ENCODE results near the gene RHOB.
A peak's percentile ranks its signal among the peaks of the same experiment; 100 is the strongest.
"Not testable (repeated sequence)": the region's sequence is repeated elsewhere in the genome, so short reads cannot be mapped to it uniquely, and the experiment has no call there.

The RHOB gene

DNA sequence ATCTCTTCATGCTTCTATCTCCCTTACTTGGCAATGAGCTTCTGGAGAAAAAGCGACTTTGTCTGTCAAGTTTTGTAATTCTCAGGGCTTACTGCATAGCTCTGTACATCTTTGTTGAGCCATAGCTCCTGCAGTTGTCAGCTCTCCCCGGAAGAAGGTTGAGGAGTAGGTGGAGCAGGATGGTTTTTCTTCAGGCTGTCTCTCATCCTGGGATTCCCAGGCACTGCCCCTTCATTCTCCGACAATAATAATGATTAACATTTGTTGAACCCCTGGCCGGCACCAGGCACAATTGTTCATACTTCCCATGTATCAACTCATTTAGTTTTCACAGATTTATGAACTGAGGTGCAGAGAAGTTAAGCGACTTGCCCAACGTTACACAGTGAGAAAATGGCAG, 23.5 kb upstream of the RHOB start:
- no peak for DNase-seq

DNA sequence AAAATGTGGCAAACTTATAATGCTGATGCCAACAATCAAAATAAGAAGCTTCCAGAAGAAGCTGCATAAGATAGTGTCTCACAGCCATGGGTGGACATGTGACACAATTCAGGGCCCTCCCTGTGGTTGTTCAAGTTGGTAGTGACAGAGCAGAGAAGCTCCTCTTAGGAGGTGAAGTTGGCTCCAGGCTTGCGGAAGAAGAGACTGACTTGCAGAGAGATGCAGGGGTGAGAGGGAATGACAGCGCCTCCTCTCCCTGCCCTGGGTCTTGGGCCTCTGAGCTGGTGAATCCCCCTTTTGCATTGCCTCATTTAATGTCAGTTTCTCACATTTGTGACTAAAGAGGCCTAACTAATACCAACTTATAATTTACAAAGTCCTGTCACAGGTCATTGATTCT, 23.0 kb upstream of the RHOB start:
- DNase-seq: no peak

DNA sequence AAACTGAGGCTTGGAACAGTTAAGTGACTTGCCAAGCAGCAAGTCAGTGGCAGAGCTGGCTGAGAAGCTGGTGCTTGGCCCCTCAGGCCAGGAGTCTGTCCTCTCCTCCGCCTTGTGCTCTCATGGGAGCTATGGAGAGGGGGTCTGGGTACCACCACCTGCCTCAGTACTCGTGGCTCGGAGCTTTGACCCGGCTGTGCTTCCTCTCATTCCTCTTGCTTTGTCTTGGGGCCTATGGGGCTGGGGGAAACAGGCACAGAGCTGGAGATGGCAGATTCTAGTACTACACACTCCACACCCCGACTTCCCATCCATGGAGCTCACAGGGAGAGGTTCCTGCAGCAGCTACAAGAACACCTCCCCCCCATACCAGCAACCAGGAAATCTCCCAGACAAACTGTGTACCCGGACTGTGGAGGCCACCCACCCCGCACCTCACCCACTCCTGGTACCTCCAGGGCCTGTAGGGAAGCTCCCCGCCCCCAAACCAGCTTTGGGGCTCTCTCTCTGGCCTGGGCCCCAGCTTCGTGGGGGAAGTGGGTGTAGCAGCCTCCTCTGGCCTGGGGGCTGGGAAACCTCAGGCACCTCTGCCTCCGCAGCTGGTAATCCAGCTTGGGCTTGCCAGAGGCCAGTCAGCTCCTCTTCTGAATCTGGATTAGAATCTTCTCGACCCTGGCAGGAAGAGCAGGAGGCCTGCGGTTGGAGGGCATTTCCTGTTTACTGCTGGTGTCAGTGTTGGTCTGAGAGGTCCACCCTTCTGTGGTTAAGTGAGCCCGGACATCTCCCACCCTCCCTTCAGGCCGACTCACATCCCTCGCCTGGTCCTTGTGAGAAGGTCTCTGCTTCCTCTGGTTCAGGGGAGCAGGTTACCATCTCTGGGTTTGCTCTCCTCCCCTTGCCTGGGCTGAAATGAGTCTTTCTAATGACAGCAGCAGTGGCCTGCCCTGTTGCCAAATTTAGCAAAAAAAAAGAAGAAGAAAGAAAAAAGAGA, 22.3 kb upstream of the RHOB start:
- no peak for DNase-seq

DNA sequence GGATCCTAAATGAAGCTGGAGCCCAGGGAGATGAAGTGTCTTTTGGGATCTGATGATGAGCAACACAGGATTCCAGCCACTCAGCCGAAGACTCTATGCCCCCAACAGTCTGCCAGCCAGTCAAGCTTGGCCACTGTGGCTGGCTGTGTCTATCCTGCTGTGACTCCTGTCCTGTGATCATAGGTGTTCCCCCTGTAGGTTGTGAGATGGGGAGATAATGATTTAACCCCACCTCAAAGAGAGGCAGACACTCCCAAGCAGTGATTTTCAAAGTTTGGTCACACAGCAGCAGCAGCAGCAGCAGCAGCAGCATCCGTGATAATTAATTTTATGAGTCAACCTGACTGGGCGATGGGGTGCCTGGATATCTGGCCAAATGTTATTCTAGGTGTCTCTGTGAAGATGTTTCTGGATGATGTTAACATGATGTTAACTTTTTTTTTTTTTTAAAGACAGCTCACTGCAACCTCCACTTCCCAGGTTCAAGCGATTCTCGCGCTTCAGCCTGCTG, 21.4 kb upstream of the RHOB start:
- DNase-seq: no peak

DNA sequence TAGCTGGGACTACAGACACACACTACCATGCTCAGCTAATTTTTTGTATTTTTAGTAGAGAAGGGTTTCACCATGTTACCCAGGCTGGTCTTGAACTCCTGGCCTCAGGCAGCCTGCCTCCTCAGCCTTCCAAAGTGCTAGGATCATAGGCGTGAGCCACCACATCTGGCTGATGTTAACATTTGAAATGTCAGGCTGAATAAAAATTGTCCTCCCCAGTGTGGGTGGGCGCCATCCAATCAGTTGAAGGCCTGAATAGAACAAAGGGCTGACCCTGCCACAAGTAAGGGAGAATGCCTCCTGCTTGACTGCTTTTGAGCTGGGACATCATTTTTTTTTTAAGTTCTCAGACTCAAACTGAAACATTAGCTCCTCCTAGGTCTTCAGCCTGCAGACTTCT, 21.0 kb upstream of the RHOB start:
- DNase-seq: no peak

DNA sequence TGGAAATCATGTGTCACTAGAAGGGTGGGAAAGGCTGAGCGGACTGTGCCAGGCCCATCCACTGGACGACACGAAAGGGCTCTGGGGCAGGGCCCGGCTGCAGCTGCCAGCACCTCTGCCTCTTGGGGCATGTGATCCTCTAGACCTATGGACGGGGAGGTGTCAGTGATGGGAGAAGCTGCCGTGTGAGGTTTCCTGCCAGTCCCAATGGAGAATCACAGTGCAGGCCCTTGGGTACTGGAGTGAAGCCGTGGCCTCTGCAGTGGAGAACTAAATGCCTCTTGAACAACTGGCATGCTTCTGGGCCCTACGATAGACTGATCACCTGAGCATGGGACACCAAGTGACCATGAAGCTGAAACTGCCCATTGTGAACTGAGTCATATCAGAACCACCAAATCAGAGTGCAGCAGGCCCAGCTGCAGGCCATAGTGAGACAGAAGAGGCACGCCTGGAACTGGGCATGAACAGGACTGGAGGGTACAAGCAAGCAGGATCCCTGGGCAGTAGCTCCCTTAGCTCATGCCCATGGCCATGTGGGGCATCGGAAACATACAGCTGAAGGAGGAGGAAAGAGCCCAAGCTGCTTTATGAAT, 18.8 kb upstream of the RHOB start:
- no peak for DNase-seq

DNA sequence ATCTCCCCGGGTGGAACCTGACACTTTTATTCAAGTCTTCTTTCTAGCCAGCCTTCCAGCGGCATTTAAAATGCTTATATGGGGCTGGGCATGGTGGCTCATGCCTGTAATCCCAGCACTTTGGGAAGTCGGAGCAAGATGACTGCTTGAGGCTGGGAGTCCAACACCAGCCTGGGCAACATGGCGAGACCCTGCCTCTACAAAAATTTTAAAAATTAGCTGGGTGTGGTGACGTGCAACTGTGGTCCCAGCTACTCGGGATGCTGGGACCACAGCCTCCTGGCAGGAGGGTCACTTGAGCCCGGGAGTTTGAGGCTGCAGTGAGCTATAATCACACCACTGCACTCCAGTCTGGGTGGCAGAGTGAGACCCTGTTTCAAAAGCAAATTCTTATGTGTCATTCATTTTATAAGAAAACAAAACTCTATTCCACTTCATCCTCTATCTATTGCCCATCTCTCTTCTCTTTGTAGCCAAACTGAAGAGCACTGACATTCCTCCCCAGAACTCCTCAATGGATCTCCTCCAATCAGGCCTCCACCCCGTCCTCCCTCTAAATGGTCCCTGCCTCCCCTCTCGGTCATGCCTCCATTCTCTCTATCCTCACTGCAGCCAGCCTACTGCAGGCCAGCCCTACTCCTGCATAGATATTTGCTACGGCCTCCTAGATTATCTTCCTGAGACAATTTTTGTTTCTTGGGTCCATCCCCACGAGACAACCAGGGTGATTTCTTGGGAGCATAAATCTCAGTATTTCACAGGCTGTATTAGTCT, 18.0 kb upstream of the RHOB start:
- DNase-seq: no peak

DNA sequence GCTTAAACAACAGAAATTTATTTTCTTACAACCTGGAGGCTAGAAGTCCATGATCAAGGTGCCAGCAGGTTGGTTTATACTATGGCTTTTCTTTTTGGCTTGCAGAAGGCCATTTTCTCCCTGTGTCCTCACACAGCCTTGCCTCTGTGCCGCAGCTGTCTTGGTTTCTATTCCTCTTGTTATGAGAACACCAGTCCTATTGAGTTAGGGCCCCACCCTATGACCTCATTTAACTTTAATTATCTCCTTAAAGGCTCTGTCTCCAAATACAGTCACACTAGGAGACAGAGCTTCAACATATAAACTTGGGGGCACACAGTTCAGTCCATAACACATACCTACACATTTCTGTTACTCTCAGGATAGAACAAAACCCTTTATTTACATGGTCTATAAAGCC, 17.3 kb upstream of the RHOB start:
- DNase-seq: no peak

DNA sequence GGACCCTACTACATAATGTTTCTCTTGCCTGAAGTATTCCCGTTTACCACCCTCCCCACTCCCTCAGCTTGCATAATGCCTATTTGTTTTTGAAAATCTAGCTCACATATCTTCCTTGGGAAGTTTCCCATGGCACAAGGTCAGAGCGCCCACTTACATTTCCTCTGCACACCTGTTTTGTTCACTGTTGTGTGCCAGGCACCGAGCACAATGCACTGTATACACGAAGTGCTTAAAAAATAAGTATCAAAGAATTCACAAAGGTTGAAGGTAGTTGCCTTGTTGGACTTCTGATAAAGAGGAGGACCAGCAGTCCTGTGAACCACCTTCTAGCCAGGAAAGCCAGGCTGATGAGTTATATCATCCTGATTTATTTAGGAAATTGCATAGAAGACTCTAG, 16.8 kb upstream of the RHOB start:
- no peak for DNase-seq

DNA sequence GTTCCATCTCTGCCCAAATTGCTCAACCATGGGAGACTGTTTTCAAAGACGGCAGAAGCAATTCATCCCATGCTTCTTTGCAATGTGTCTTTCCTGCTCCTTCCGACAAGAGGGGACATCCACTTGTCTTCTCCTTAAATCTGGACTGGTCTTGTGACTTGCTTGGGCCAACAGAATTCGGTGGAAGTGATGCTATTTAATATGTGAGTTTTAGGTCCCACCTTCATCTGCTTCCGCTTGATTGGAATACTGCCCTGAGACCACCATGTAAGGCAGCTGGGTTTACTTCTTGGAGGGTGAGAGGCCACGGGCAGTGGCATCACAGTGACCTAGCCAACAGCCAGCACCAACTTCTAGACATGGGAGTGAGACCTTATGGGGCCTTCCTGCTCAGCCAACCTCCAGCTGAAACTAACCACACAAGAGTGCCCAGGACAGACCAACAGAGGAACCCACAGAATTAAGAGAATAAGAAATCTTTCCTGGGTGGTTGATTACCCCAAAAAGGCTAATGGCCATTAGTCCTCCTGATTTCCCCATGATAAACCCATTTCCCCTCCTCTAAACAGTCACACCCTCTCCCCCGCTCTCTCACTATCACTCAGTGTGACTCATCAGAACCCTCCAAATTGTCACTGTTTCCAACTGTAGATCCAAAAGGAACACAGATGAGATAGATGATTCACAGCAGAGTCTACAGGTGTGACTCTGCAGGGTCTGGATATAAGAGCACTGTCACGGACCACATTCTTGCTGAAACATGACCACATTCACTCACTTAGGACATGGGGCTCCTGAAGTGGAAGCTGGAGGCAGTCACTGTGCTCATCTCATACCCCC, 16.2 kb upstream of the RHOB start:
- DNase-seq: no peak

DNA sequence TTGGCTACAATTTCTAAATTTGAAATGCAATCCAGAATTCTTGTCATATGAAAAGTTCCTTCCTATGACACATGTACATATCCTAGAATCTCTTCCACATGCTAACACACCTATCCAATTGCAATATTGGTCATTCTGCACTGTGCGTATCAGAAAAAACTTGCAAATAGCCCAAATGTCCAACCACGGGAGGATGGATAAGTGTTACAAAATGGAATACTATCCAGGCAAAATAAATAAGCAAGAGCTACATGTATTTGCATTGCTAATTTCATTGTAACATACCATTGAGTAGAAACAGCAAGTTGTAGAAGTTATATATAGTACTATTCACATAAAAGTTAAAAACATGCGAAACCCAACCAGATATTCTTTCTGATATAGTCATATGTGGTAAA, 15.6 kb upstream of the RHOB start:
- DNase-seq: no peak

DNA sequence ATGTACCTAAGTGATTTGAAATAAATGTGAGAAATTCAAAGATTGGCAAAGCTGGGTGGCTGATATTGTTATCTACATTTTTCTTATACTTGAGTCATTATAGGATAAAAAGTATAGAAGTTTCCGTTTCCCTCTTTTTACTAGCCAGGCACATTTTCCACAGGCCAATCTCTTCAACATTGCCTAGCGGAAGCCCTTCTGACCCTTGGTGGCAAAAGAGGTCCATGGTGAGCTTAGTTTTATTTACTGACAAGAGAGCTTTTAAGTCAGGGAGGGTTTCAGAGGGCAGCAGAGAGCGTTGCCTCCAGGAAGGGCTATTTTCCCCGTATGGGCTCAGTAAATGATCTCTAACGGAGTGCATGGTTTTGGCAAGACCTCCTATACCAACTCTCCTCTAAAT, 15.1 kb upstream of the RHOB start:
- no peak for DNase-seq

DNA sequence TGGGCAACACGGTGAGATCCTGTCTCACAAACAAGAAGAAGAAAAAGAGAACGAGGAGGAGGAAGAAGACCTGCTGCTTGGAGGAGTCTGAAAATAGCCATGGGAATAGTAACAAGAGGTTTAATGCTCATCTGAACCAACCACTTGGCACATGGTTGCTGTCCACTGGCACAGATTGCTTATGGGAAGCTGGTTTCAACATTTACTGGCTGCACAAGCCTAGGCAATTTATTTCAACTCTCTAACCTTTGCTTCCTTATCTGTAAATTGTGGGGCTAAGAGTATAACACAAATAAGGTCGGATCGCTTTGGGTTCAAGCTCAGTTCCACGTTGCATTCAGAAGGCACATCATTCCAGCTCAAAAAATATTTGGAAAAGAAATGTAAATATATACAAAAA, 14.2 kb upstream of the RHOB start:
- DNase-seq: no peak

DNA sequence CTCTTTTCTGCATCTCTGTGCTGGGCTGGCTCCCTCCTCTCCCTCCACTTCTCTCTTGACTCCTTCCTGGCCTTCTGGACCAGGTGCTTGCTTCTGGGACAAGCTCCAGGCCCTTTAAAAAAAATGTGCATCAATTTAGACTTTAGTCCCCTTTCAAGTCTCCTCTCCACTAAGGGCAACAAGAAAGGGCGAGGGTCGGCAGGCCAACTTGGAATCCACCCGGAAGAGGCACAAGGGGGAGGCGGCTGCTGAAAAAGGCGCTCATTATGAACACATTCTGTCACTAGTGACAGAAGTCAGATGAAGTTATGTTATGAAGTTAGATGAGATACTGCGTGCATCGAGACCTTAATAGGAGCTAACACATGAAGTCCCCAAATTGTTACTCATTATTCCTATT, 13.6 kb upstream of the RHOB start:
- no peak for DNase-seq

DNA sequence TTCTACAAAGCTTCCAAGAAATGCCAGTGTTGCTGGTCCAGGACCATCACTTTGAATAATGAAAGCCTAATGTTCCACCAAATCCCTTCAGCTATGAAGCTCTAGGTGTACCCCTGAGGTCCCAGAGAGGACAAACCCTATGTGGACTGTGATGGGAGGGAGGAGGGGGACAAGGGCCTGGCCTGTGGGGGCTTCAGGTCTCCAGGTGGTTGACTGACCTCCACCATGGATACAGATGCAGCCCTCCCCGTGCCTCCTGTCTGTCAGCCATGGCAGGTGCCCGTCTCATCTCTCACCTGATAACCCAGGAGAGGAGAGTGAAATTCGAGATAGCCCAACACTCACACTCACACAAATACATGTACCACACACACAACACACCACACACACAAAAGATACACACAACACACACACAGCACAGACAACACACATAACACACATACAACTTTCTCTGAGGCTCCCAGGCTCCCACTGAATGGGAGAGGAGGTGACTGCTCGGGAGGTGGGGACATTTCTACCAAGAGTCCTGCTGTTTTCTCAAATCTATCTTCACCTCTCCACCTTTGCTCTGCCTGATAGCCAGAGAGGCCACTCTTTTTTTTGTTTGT, 12.8 kb upstream of the RHOB start:
- no peak for DNase-seq

DNA sequence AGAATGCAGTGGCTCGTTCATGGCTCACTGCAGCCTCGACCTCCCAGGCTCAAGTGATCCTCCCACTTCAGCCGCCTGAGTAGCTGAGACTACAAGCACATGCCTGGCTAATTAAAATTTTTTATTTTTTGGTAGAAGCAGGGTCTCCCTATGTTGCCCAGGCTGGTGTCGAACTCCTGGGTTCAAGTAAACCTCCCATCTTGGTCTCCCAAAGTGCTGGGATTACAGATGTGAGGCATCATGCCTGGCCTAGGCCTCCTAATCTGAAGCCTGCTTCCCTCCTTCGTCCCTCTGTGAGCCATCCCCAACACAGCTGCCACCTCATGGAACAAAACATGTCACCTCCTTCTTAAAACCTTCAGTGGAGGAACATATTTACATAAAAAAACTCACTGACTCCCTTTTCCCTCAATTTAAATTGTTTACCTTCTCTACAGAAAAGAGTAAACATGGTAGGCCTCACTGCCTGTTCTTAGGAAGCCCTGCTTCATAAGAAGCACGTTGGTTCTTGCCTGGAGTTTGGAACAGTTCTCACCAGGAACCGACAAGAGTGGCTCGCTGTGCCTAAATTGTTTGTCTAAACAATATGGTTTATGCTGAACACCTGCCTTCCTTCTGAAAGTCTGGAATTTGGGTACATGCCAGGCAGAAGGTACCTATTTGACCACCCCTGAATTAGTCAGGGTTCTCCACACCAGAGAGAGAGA, 12.1 kb upstream of the RHOB start:
- no peak for DNase-seq

DNA sequence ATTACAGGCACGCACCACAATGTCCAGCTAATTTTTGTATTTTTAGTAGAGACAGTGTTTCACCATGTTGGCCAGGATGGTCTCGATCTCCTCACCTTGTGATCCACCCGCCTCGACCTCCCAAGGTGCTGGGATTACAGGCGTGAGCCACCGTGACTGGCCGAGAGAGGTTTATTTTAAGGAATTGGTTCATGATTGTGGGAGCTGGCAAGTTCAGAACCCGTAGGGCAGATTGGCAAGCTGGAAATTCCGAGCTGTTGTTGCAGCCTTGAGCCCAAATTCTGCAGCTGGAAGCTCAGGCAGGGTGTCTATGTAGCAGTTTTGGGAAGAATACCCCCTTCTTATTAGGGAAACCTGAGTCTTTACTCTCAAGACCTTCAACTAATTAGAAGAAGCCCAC, 11.4 kb upstream of the RHOB start:
- not testable (repeated sequence) for DNase-seq

DNA sequence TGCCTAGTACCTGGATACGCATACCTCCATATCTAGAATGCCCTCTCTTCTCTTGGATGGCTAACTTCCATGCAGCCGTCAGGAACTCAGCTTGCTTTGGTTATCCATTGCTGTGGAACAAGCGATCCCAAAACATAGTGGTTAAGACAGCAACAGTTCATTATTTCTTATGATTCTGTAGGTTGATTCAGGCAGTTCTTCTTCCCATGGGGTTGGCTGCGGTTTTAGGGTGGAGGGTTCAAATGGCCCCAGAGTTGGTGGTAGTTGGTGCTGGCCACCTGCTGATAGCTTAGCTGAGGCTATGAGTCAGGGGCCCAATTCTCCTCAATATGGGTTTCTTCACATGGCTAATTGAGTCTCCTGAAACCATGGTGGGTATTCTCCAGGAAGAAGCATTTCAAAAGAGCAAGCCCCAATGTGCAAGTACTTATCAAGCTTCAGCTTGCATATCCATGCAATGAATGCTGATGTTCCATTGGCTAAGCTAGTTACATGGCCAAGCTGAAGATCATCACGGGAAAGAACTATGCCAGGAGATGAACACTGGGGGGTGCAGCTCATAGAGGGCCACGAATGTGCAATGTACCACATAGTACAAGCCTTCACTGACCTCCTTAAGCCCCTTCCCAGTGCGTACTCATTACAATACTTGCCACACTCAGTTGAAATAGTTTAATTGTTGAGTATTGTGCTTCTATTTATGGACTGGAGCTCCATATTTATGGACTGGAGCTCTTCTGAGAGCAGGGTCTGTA, 10.0 kb upstream of the RHOB start:
- DNase-seq: no peak

DNA sequence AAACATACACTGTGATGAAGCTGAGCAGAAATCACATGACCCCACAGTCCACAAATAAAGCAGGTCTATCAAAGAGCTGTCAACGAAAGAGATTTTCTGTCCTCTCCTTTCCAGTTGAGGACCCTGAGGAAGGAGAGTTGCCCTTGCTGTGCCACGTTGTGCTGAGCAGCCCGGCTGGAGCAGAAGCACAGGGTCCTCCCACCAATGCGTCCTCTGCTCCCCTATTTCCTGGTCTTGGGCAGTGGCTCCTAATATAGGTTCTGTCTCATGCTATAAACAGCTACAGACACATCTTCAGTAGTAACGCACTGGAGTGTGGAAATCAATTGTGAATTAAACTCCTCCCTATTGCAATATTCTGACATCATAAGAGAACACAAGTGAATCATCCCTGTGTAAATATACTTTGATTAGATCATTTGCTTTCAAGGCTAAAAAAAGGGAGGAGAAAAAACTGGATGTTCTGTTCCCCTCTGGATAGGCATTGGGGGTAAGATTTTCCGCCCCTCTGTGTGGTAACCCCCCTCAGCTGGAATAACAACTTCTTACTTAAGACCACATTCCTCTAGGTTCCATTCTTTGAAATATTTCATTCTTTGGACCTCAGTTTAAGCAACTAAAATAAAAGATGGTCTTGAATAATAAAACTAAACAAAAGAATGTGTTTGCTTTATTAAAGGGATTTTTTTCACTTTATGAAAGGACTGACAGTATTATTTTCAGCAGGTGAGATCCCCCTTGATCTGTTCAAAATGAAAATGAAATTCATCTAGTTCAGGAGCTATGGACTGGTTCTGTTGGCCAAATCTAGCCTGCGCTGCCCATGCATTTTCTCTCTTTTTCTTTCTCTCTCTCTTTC, 8.3 kb upstream of the RHOB start:
- peak; percentile 68 for DNase-seq

DNA sequence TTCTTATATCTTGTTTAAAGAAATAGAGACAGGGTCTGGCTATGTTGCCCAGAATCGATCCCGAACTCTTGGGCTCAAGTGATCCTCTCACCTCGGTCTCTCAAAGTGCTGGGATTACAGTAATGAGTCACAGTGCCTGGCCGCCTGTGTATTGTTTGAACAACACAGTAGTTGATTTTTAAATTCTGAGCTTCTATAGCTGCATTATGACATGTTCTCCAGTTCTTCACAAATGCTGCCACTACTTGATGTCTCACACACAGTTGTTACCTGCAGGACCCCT, 7.7 kb upstream of the RHOB start:
- no peak for DNase-seq
